Glutamatergic neuron (in vitro differentiated cells): Measurements from ENCODE around the gene EPB41L2. TPM values are rescaled to one million over a fixed set of nuclear protein-coding genes. Genes with fewer than 3 reads are reported as not detected.

Experiments used
- DNase-seq: peaks from one replicate; pipeline ENCODE4 v3.0.0; 2022
- H3K27ac Mint-ChIP-seq: one replicate; pipeline ENCODE4 v1.8.0; 2020; ENCODE audit warnings: mild to moderate bottlenecking, mixed read lengths, inconsistent platforms; ENCODE audit not compliant: unreplicated experiment
- H3K27me3 Mint-ChIP-seq: one replicate; pipeline ENCODE4 v1.8.0; 2020; ENCODE audit warnings: mild to moderate bottlenecking, moderate library complexity, mixed read lengths, inconsistent platforms; ENCODE audit not compliant: unreplicated experiment
- H3K36me3 Mint-ChIP-seq: one replicate; pipeline ENCODE4 v1.8.0; 2020; ENCODE audit warnings: mild to moderate bottlenecking, mixed read lengths, inconsistent platforms; ENCODE audit not compliant: unreplicated experiment
- H3K4me1 Mint-ChIP-seq: one replicate; pipeline ENCODE4 v1.8.0; 2020; ENCODE audit warnings: mild to moderate bottlenecking, low read depth, mixed read lengths, inconsistent platforms; ENCODE audit not compliant: unreplicated experiment
- H3K4me3 Mint-ChIP-seq: one replicate; pipeline ENCODE4 v1.8.0; 2020; ENCODE audit warnings: mild to moderate bottlenecking, mixed read lengths, inconsistent platforms; ENCODE audit not compliant: unreplicated experiment
- H3K9me3 Mint-ChIP-seq: one replicate; pipeline ENCODE4 v1.8.0; 2020; ENCODE audit warnings: mild to moderate bottlenecking, moderate library complexity, mixed read lengths, inconsistent platforms; ENCODE audit not compliant: unreplicated experiment
- CTCF ChIP-seq: fragments of 200-600 bp; sonication (generic); IDR thresholded peaks from one replicate; pipeline ENCODE4 v1.5.0; 2021; ENCODE audit not compliant: partially characterized antibody, unreplicated experiment
- total RNA-seq: library from RNA; stranded (reverse); fragmentation: NEBNext Ultra II Directional; extraction: Animal tissue kit (Norgen Biotek cat#: 25700); gene quantifications from one replicate; pipeline ENCODE4 v1.2.1, GENCODE V29; 2021; ENCODE audit not compliant: unreplicated experiment

Gene EPB41L2
- total RNA-seq, 1 donor from 2014 or later: 36.2 TPM

- H3K4me1 Mint-ChIP-seq: no peaks in the 10 kb centered on the region
- H3K4me3 Mint-ChIP-seq: no peak overlapping the region
- no peak overlapping the region for H3K27ac Mint-ChIP-seq
Observed at GRCh38 chr6:130935978-130936377, 127.1 kb downstream of the EPB41L2 start.

GRCh38 chr6:130934848-130935585 is 128.0 kb downstream of the EPB41L2 start:
- Mint-ChIP-seq H3K4me3 (no peak overlapping the region), H3K4me1 (no peaks in the 10 kb centered on the region), H3K27me3 (no peaks in the 10 kb centered on the region), H3K27ac (no peak overlapping the region), H3K9me3 (no peaks in the 10 kb centered on the region), H3K36me3 (no peaks in the 10 kb centered on the region)
- no peak for DNase-seq
- TF ChIP-seq CTCF: no peak

More at GRCh38 chr6:130935978-130936377, 127.1 kb downstream of the EPB41L2 start:
- no peaks in the 10 kb centered on the region for H3K36me3 Mint-ChIP-seq
- no peaks in the 10 kb centered on the region for H3K27me3 Mint-ChIP-seq
- DNase-seq: no peak
- TF ChIP-seq CTCF: no peak
- H3K9me3 Mint-ChIP-seq: no peaks in the 10 kb centered on the region

- Mint-ChIP-seq H3K27ac (no peak overlapping the region), H3K27me3 (peaks cover 4% of the 10 kb centered on the region), H3K4me3 (no peak overlapping the region), H3K36me3 (no peaks in the 10 kb centered on the region), H3K4me1 (peaks cover 3% of the 10 kb centered on the region), H3K9me3 (no peaks in the 10 kb centered on the region)
- TF ChIP-seq CTCF: no peak
- DNase-seq: no peak
Observed at GRCh38 chr6:130933712-130934200, 129.3 kb downstream of the EPB41L2 start.

GRCh38 chr6:130932921-130933320 is 130.1 kb downstream of the EPB41L2 start:
- no peak for DNase-seq
- TF ChIP-seq CTCF: no peak
- Mint-ChIP-seq H3K36me3 (no peaks in the 10 kb centered on the region), H3K4me1 (peaks cover 3% of the 10 kb centered on the region), H3K9me3 (no peaks in the 10 kb centered on the region), H3K27me3 (peaks cover 4% of the 10 kb centered on the region), H3K27ac (no peak overlapping the region), H3K4me3 (no peak overlapping the region)

GRCh38 chr6:130932438-130932837 is 130.6 kb downstream of the EPB41L2 start:
- peaks cover 4% of the 10 kb centered on the region for H3K27me3 Mint-ChIP-seq
- TF ChIP-seq CTCF: no peak
- no peak for DNase-seq
- H3K4me1 Mint-ChIP-seq: peaks cover 3% of the 10 kb centered on the region
- H3K4me3 Mint-ChIP-seq: no peak overlapping the region
- no peaks in the 10 kb centered on the region for H3K36me3 Mint-ChIP-seq
- no peak overlapping the region for H3K27ac Mint-ChIP-seq
- no peaks in the 10 kb centered on the region for H3K9me3 Mint-ChIP-seq
